ENCODE measurements around the gene EPHA5.
A peak's percentile ranks its signal among the peaks of the same experiment; 100 is the strongest.

The EPHA5 gene

GRCh38 chr4:65669111-65670019 lies 924 bp downstream of the EPHA5 start:
- DNase-seq (ENCODE audit: low read depth): peak; percentile 11
- peak overlapping the region; percentile 38 for H3K4me3 ChIP-seq (ENCODE audit: control insufficient read depth, low read depth, low read length)
- no peak for TF ChIP-seq CTCF (conservative IDR thresholded peaks at IDR 0.05; ENCODE audit: control insufficient read depth, insufficient read depth, low read depth, low read length)

GRCh38 chr4:65668201-65669089 lies 1.8 kb downstream of the EPHA5 start:
- no peak for TF ChIP-seq CTCF (conservative IDR thresholded peaks at IDR 0.05; ENCODE audit: control insufficient read depth, insufficient read depth, low read depth, low read length)

GRCh38 chr4:65667506-65668041 lies 2.7 kb downstream of the EPHA5 start:
- DNase-seq (ENCODE audit: low read depth): no peak
- TF ChIP-seq CTCF (conservative IDR thresholded peaks at IDR 0.05; ENCODE audit: control insufficient read depth, insufficient read depth, low read depth, low read length): no peak
- no peak overlapping the region for H3K4me3 ChIP-seq (ENCODE audit: control insufficient read depth, low read depth, low read length)

More at GRCh38 chr4:65668201-65669089, 1.8 kb downstream of the EPHA5 start:
- peak; percentile 16 for DNase-seq (ENCODE audit: low read depth)
- peak overlapping the region; percentile 29 for H3K4me3 ChIP-seq (ENCODE audit: control insufficient read depth, low read depth, low read length)

- DNase-seq (ENCODE audit: low read depth): peak; percentile 6
- no peak overlapping the region for H3K4me3 ChIP-seq (ENCODE audit: control insufficient read depth, low read depth, low read length)
- no peak for TF ChIP-seq CTCF (conservative IDR thresholded peaks at IDR 0.05; ENCODE audit: control insufficient read depth, insufficient read depth, low read depth, low read length)
Observed at GRCh38 chr4:65665771-65666523, 4.3 kb downstream of the EPHA5 start.

- H3K4me3 ChIP-seq (ENCODE audit: control insufficient read depth, low read depth, low read length): no peak overlapping the region
- no peak for TF ChIP-seq CTCF (conservative IDR thresholded peaks at IDR 0.05; ENCODE audit: control insufficient read depth, insufficient read depth, low read depth, low read length)
- DNase-seq (ENCODE audit: low read depth): no peak
Observed at GRCh38 chr4:65661471-65661870, 8.8 kb downstream of the EPHA5 start.

GRCh38 chr4:65658117-65658516 lies 12.2 kb downstream of the EPHA5 start:
- TF ChIP-seq CTCF (conservative IDR thresholded peaks at IDR 0.05; ENCODE audit: control insufficient read depth, insufficient read depth, low read depth, low read length): no peak
- no peak for DNase-seq (ENCODE audit: low read depth)

More at GRCh38 chr4:65658117-65658516, 12.2 kb downstream of the EPHA5 start:
- H3K4me3 ChIP-seq (ENCODE audit: control insufficient read depth, low read depth, low read length): no peak overlapping the region

Measured in fibroblast of mammary gland (primary cell).